ENCODE measurements around the gene TIPIN. TPM values are rescaled to one million over a fixed set of nuclear protein-coding genes. Genes with fewer than 3 reads are reported as not detected.
"Not testable (repeated sequence)": the region's sequence is repeated elsewhere in the genome, so short reads cannot be mapped to it uniquely, and the experiment has no call there.

The TIPIN gene
- total RNA-seq, 2 donors from 2014 or later: 22.9 to 35.8 TPM

DNA sequence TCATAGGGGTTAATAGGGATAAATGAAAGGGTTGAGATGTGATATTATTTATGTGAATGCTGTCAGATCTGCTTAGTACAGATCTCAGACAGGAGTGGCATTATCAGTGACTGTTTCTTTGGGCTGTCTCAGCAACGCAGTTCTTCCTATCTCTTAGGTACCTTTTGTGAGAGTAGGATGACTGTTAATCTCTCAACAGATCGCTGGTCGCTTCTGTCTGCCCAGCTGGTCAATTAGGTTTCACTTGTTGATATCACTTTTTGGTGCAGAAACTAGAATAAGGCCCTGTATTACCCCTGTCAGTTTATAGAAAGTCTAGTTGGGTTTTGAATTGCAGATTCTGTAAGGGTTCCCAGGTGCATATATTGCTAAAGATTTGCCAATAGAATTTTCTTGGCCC, 46.7 kb downstream of the TIPIN start:
- Mint-ChIP-seq H3K27ac (no peak overlapping the region), H3K4me1 (ENCODE audit: low read depth) (no peaks in the 10 kb centered on the region), H3K9me3 (no peaks in the 10 kb centered on the region), H3K27me3 (ENCODE audit: low read depth) (no peaks in the 10 kb centered on the region), H3K36me3 (ENCODE audit: insufficient read depth in 2 of 2) (peaks cover 7 to 11% of the 10 kb centered on the region in 2 donors), H3K4me3 (no peak overlapping the region)
- ATAC-seq (replicated peaks in 1 of 2): no peak
- DNase-seq: no peak

DNA sequence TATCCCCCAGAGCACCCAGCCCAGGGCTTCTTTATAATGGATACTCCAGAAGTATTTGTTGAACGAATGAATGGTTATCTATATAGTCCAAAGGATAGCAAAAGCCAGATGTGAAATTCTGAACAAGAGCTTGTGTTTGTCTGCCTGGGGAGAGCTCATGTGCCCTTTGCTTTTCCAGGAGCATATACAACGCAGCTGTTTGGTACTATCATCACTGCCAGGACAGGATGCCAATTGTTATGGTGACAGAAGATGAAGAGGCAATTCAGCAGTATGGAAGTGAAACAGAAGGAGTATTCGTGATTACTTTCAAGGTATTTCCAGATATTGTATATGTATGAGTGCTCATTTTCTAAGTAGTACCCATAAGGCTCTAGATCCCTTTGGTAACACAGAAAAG, 48.0 kb downstream of the TIPIN start:
- H3K27ac Mint-ChIP-seq: peak overlapping the region; percentile 48
- ATAC-seq (replicated peaks in 1 of 2) (no peak), DNase-seq (no peak)
- no peak overlapping the region for H3K4me3 Mint-ChIP-seq
- H3K27me3 Mint-ChIP-seq (ENCODE audit: low read depth): no peaks in the 10 kb centered on the region
- no peaks in the 10 kb centered on the region for H3K9me3 Mint-ChIP-seq
- H3K36me3 Mint-ChIP-seq (ENCODE audit: insufficient read depth in 2 of 2): peaks cover 7 to 11% of the 10 kb centered on the region in 2 donors
- H3K4me1 Mint-ChIP-seq (ENCODE audit: low read depth): no peaks in the 10 kb centered on the region

DNA sequence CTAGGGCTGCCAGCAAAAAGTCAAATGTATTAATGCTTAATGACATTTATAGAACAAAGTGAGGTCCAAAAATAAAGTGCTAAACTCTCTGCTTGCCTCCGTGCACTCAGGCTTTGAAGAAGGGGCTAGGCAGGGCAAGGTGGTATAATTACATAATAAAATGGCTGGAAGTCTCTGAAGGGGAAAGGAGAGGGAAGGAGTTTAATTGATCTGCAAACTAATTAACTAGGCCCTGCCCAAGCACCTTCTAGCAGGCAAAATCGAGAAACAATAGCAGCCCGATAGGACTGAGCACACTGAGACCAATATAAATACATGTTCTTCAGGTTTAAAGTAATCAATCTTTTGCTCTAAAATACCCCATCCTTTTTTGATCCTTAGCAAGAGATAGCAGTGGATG, 50.1 kb downstream of the TIPIN start:
- Mint-ChIP-seq H3K27me3 (ENCODE audit: low read depth) (no peaks in the 10 kb centered on the region), H3K9me3 (no peaks in the 10 kb centered on the region), H3K4me1 (ENCODE audit: low read depth) (no peaks in the 10 kb centered on the region), H3K4me3 (no peak overlapping the region), H3K36me3 (ENCODE audit: insufficient read depth in 2 of 2) (peaks cover 7 to 11% of the 10 kb centered on the region in 2 donors), H3K27ac (no peak overlapping the region)
- DNase-seq: no peak
- no peak for ATAC-seq (replicated peaks in 1 of 2)

DNA sequence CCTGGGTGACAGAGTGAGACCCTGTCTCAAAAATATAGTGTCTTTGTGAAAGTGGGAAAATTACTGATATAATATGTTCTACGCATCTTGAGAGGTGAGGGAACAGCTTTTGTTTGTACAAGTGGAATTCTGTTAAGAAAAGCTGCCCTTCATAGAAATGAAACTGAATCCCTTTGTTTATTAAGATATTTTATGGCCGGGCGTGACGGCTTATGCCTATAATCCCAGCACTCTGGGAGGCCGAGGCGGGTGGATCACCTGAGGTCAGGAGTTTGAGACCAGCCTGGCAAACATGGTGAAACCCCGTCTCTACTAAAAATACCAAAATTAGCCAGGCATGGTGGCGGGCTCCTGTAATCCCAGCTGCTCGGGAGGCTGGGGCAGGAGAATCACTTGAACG, 52.1 kb downstream of the TIPIN start:
- H3K27ac Mint-ChIP-seq; H3K4me1 Mint-ChIP-seq (ENCODE audit: low read depth); H3K9me3 Mint-ChIP-seq; H3K36me3 Mint-ChIP-seq (ENCODE audit: insufficient read depth in 2 of 2); H3K4me3 Mint-ChIP-seq; H3K27me3 Mint-ChIP-seq (ENCODE audit: low read depth); ATAC-seq (replicated peaks in 1 of 2); DNase-seq: not testable (repeated sequence)

DNA sequence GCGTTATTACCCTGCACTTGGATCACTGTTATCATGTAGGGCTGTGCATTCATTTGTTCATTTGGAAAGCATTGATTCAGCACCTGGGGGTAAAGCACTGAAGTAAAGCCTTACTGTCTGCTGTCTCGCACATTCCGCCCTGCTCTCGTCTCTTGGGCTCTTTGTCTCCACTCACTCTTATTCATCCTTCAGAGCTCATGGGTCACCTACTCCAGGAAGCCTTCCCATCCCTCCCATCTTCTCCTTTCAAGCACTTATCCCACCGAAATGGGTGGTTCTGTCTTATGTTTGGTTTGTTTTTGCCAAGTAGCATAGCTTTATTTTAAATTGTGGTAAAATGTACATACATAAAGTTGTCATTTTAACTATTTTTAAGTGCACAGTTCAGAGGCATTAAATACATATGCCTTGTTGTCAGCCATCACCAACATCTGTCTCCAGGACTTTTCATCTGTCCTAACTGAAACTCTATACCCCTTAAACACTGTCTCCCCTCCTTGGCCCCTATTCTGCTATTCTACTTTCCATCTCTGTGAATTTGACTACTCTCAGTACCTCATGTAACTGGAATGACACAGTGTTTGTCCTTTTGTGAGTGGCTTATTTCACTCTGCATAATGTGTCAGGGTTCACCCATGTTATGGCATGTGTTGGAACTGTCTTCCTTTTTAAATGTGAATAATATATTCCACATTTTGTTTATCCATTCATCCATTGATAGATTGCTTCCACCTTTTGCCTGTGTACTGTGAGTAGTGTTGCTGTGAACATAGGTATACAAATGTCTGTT, 53.8 kb downstream of the TIPIN start:
- ATAC-seq (replicated peaks in 1 of 2): no peak
- Mint-ChIP-seq H3K27me3 (ENCODE audit: low read depth) (no peaks in the 10 kb centered on the region), H3K36me3 (ENCODE audit: insufficient read depth in 2 of 2) (peaks cover 2 to 8% of the 10 kb centered on the region in 2 donors), H3K9me3 (no peaks in the 10 kb centered on the region), H3K27ac (no peak overlapping the region), H3K4me1 (ENCODE audit: low read depth) (no peaks in the 10 kb centered on the region), H3K4me3 (no peak overlapping the region)
- no peak for DNase-seq

DNA sequence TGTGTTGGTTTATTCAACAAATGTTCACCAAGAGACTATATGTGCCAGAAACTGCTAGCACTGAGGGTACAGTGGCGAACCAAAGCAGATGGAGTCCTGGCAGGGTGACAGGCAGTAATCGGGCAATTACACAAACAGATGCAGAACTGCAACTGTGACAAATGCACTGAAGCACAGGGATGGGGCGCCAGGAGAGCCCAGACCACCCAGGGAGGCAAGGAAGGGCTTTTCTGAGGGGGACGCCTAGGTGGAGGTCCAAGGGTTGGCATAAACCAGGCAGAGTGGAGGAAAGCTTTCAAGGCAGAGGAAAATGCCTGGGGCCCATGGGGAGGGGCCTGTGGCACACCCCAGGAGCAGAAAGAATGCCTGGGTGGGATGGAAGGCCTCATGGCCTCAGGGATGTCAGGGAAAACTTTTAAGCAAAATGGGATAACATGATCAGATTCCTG, 57.7 kb downstream of the TIPIN start:
- DNase-seq (no peak), ATAC-seq (replicated peaks in 1 of 2) (no peak)
- Mint-ChIP-seq H3K4me1 (ENCODE audit: low read depth) (peaks cover 30% of the 10 kb centered on the region), H3K4me3 (no peak overlapping the region), H3K36me3 (ENCODE audit: insufficient read depth in 2 of 2) (peaks cover 0 to 5% of the 10 kb centered on the region in 2 donors), H3K27me3 (ENCODE audit: low read depth) (no peaks in the 10 kb centered on the region), H3K27ac (peak overlapping the region; percentile 48), H3K9me3 (no peaks in the 10 kb centered on the region)

DNA sequence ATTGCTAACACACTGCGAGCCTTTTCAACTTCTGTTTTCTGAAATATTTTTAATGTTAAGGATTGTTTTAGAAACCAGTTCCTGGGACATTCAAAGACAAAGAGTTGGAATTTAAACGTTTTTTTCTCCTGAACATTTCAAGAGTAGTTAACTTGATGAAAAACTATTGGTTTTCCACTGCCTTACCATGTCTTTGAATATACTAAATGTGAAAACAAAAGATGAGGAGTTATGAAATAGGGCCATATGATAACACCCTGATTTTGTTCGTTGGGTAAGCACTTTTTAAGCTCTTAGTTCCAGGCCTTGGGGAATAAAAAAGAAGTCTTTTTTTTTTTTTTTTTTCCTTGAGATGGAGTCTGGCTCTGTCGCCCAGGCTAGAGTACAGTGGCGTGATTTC, 60.3 kb downstream of the TIPIN start:
- peaks cover 44% of the 10 kb centered on the region for H3K4me1 Mint-ChIP-seq (ENCODE audit: low read depth)
- peak overlapping the region in 1 of 2 donors; percentile 27 for H3K4me3 Mint-ChIP-seq

DNA sequence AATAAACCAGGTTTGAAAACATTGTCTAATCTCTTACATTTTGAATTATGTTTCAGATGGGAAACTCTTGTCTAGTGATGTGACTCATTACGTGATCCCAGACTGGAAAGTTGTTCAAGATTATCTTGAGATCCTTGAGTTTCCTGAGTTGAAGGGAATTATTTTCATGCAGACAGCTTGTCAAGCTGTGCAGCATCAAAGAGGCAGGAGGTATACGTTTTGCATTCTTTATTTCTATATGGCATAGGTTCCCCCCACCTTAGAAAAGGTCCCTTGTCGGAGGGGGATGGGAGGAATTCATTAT, 61.6 kb downstream of the TIPIN start:
- H3K9me3 Mint-ChIP-seq: no peaks in the 10 kb centered on the region
- no peaks in the 10 kb centered on the region for H3K27me3 Mint-ChIP-seq (ENCODE audit: low read depth)
- peak overlapping the region; percentile 90 to 94 for H3K4me3 Mint-ChIP-seq
- ATAC-seq (replicated peaks in 1 of 2) (no peak), DNase-seq (no peak)
- H3K4me1 Mint-ChIP-seq (ENCODE audit: low read depth): peaks cover 56% of the 10 kb centered on the region
- peak overlapping the region; percentile 93 for H3K27ac Mint-ChIP-seq
- H3K36me3 Mint-ChIP-seq (ENCODE audit: insufficient read depth in 2 of 2): peaks cover 0 to 7% of the 10 kb centered on the region in 2 donors

More for the DNA sequence above, 60.3 kb downstream of the TIPIN start:
- H3K36me3 Mint-ChIP-seq (ENCODE audit: insufficient read depth in 2 of 2): peaks cover 0 to 7% of the 10 kb centered on the region in 2 donors
- H3K27ac Mint-ChIP-seq: peak overlapping the region; percentile 93
- DNase-seq: no peak
- no peaks in the 10 kb centered on the region for H3K27me3 Mint-ChIP-seq (ENCODE audit: low read depth)
- ATAC-seq (replicated peaks in 1 of 2): no peak
- H3K9me3 Mint-ChIP-seq: no peaks in the 10 kb centered on the region

DNA sequence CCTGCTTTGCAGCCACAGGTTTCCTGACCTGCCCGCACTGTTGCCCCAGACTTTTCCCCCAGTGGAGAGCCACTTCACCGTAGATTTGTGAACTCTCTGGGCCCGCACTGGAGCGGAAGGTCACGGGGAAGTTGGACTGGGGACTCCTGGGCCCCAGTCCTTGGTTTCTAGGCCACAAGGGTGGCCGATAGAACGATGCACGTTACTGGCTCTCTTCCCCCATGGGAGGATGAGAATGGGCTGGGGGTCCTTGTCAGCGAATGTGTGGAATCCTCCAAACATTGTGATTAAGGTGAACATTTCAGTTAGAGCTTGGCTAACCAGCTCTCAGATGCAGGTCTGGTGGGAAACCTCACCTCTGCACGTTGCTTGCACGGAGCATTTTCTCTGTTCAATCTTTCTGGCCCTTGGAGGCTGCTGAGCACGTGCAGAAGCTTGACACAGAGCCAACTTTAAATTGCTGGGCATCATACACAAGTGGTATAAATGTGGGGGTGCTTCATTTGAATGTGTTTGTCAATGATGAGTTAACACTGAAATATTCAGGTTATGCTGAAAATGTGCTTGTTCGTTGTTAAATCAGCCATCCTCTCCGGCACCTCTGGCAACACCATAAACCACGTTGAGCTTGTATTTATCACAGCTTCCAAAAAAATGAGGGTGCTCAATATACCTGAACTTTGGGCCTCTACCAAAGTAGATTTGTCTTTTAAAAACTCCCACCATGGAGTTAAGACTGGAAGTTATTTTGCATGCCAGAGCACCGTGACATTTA, 62.1 kb downstream of the TIPIN start:
- DNase-seq: peak; percentile 10 to 37

DNA sequence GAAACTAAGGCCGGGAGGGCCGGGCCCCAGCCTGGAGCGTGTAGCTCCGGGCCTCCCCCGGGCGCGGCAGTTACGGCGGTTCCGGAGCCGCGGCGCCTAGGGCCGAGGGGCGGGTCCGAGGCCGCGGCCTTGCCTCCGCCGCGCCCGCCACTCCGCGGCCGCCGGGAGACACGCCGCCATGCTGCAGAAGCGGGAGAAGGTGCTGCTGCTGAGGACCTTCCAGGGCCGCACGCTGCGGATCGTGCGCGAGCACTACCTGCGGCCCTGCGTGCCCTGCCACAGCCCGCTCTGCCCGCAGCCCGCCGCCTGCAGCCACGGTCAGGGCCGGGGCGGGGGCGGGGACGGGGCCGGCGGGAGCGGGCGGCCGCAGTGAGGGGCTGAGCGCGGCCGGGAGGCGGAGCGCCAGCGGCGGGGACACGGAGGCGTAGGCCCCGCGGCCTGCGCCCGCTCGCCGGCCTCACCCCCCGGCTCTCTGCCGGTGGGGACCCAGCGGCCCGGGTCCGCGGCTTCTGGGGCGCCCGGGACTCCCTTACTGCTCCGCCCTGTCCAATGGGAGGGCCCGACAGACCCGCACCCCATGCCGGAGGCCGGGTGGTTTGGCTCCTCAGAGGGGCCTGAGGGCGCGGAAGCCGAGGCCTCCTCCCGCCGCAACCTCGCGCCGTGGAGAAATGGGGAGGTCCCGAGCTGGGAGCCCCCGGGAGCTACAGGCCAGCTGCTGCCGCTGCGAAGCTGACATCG, 62.9 kb downstream of the TIPIN start, which contains the start of gene DIS3L:
Gene DIS3L, plus strand, starts transcription at position 150 of the 738 bp plus-strand sequence. Its CDS starts 29 bp downstream, at position 179.
- H3K4me1 Mint-ChIP-seq (ENCODE audit: low read depth): peaks cover 56% of the 10 kb centered on the region
- peak; percentile 74 for DNase-seq

More for the DNA sequence above, 62.1 kb downstream of the TIPIN start:
- peak in 1 of 2 donors; percentile 3 for ATAC-seq (replicated peaks in 1 of 2)
- peak overlapping the region; percentile 90 to 94 for H3K4me3 Mint-ChIP-seq
- H3K9me3 Mint-ChIP-seq: no peaks in the 10 kb centered on the region
- H3K27me3 Mint-ChIP-seq (ENCODE audit: low read depth): no peaks in the 10 kb centered on the region
- H3K4me1 Mint-ChIP-seq (ENCODE audit: low read depth): peaks cover 56% of the 10 kb centered on the region
- H3K36me3 Mint-ChIP-seq (ENCODE audit: insufficient read depth in 2 of 2): peaks cover 0 to 7% of the 10 kb centered on the region in 2 donors
- peak overlapping the region; percentile 93 for H3K27ac Mint-ChIP-seq

DNA sequence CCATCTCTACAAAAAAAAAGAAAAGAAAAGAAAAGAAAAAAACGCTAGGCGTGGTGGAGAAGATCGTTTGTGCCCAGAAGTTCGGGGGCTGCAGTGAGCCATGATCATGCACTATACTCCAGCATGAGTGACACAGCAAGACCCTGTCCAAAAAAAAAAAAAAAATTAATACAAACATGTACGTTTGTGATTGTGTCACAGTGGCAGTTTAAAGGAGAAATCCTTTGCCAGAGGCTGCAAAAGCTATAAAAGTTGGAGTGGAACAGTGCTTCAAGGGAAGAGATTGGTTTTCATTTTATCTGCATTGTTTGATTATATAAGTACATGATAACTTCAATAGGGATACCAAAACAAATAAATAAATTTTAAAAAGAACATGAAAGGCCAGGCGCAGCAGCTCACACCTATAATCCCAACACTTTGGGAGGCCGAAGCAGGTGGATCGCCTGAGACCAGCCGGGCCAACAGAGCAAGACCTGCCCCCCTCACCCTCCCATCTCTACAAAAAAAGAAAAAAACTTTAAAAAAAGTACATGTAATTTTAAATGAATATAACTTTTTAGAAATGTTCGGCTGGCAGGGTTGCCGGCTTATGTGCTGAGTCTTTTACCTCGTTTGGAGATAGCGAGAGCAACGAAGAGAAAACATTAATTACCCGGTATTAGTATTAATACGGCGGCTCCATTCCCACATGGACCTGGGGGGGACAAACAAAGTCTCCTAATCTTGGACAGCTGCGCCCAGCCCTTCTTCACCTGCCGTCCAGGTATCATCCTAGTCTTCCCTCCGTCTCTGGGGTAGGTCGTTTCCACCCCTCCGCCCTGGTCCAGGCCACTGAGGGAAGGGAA, 63.7 kb downstream of the TIPIN start:
- no peaks in the 10 kb centered on the region for H3K27me3 Mint-ChIP-seq (ENCODE audit: low read depth)
- peak overlapping the region; percentile 98 for H3K27ac Mint-ChIP-seq
- peaks cover 56% of the 10 kb centered on the region for H3K4me1 Mint-ChIP-seq (ENCODE audit: low read depth)
- H3K4me3 Mint-ChIP-seq: peak overlapping the region; percentile 94 to 95
- H3K36me3 Mint-ChIP-seq (ENCODE audit: insufficient read depth in 2 of 2): peaks cover 0 to 2% of the 10 kb centered on the region in 2 donors
- ATAC-seq (replicated peaks in 1 of 2) (no peak), DNase-seq (peak in 1 of 2 donors; percentile 10)
- no peaks in the 10 kb centered on the region for H3K9me3 Mint-ChIP-seq

More for the DNA sequence above, 62.9 kb downstream of the TIPIN start, which contains the start of gene DIS3L:
- Mint-ChIP-seq H3K4me3 (peak within 1 kb of the TSS; percentile 94 to 95), H3K27ac (peak within 1 kb of the TSS; percentile 98), H3K36me3 (ENCODE audit: insufficient read depth in 2 of 2) (peaks cover 0 to 3% of the 10 kb centered on the region in 2 donors), H3K27me3 (ENCODE audit: low read depth) (no peaks in the 10 kb centered on the region), H3K9me3 (no peaks in the 10 kb centered on the region)
- ATAC-seq (replicated peaks in 1 of 2): peak; percentile 83

All from activated T-cell treated with anti-CD3 and anti-CD28 coated beads, Interleukin-2, amount 50 U/mL, for 72 hours (primary cell).